ENCODE results near the gene ITPK1.

ITPK1 gene

GRCh38 chr14:92960706-92961566 lies 154.8 kb downstream of the ITPK1 start:
- ChIA-PET POLR2A (no interaction called here), CTCF (interaction anchor here (1.0 to 3.4 kb wide), 2 partner anchors 9 to 19 kb away, joined by 3 to 18 read pairs; no protein-coding TSS in a partner anchor)
- TF ChIP-seq CTCF (IDR thresholded peaks at IDR 0.05; ENCODE audit: control extremely low read depth, extremely low read depth, low read depth, missing control alignments), result no peak
- DNase-seq (ENCODE audit: extremely low spot score), result no peak

- DNase-seq (ENCODE audit: extremely low spot score), result no peak
- TF ChIP-seq CTCF (IDR thresholded peaks at IDR 0.05; ENCODE audit: control extremely low read depth, extremely low read depth, low read depth, missing control alignments), result no peak
- ChIA-PET POLR2A (no interaction called here), CTCF (interaction anchor here (0.7 to 3.4 kb wide), 2 partner anchors 8 to 153 kb away, joined by 3 to 18 read pairs; no protein-coding TSS in a partner anchor)
Observed at GRCh38 chr14:92959761-92960680, 155.7 kb downstream of the ITPK1 start.

DNA sequence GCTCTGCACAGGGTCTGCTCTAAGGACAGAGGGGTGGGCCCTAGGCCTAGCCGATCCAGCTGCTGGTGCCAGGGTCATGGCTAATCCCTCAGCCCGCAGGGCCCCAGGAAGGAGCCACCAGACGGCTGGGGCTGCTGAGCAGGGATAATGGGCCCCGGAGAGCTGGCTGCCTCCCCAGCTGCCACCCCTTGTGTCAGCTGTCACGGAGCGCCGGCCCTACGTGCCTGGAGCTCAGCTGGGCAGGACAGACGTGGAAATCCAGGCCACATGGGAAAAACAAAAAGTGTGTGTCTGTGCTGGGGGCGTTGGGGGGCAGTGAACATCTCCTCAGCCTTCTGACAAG lies 156.6 kb downstream of the ITPK1 start:
- ChIA-PET POLR2A (interaction anchor here (0.6 kb wide), 1 partner anchor 126 kb away, joined by 4 read pairs; no protein-coding TSS in a partner anchor), CTCF (interaction anchor here (0.7 kb wide), 1 partner anchor 154 kb away, joined by 3 read pairs; no protein-coding TSS in a partner anchor)
- TF ChIP-seq CTCF (IDR thresholded peaks at IDR 0.05; ENCODE audit: control extremely low read depth, extremely low read depth, low read depth, missing control alignments), result no peak
- DNase-seq (ENCODE audit: extremely low spot score), result no peak

- POLR2A ChIA-PET, result no interaction called here
- TF ChIP-seq CTCF (IDR thresholded peaks at IDR 0.05; ENCODE audit: control extremely low read depth, extremely low read depth, low read depth, missing control alignments), result no peak
- DNase-seq (ENCODE audit: extremely low spot score), result no peak
- CTCF ChIA-PET, result interaction anchor here (0.9 to 1.6 kb wide), 2 partner anchors 155 to 181 kb away, joined by 3 to 4 read pairs; no protein-coding TSS in a partner anchor
Observed at GRCh38 chr14:92958373-92959188, 157.1 kb downstream of the ITPK1 start.

DNA sequence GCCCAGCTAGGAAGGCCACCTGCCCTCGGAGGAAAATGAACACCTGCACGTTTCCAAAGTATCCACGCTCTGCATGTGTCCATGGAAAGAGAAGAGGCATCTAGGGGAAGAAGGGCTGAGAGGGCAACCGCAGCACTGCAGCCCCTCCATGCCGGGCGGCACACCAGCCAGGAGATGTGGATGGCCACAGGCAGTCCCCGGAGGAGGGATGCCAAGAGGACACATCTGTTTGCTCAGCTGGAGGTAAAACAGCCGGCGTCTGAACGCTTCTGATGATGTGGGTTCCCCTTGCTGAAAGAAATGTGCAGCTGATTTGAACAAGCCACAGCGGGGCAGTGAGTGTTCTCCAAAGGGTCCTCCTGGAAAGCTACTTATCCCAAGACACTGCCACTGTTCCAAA lies 158.8 kb downstream of the ITPK1 start:
- POLR2A ChIA-PET, result no interaction called here
- TF ChIP-seq CTCF (IDR thresholded peaks at IDR 0.05; ENCODE audit: control extremely low read depth, extremely low read depth, low read depth, missing control alignments), result no peak
- CTCF ChIA-PET, result interaction anchor here (1.6 kb wide), 1 partner anchor 157 kb away, joined by 4 read pairs; no protein-coding TSS in a partner anchor
- DNase-seq (ENCODE audit: extremely low spot score), result no peak
